Neural progenitor cell (in vitro differentiated cells): Measurements from ENCODE around the gene BCAS3. TPM values are rescaled to one million over a fixed set of nuclear protein-coding genes. Genes with fewer than 3 reads are reported as not detected.

Experiments
- DNase-seq: peaks from one replicate; pipeline ENCODE4 v3.0.0-alpha.2; 2016; ENCODE audit warnings: low spot score
- H2AFZ ChIP-seq: fragments of 200-600 bp; sonication (generic); replicated peaks from 2 replicates; pipeline ENCODE4 v1.6.1; 2016; ENCODE audit warnings: antibody characterized with exemption
- H3F3A ChIP-seq: fragments of 200-600 bp; sonication (generic); 2 replicates; pipeline ENCODE4 v1.6.1; 2016; ENCODE audit warnings: antibody characterized with exemption, low read depth
- H3K27ac ChIP-seq: fragments of 200-600 bp; sonication (generic); 2 replicates; pipeline ENCODE4 v1.5.1; 2016; ENCODE audit warnings: mild to moderate bottlenecking
- H3K27me3 ChIP-seq: fragments of 200-600 bp; sonication (generic); 2 replicates; pipeline ENCODE4 v1.6.1; 2016; ENCODE audit warnings: mild to moderate bottlenecking, moderate library complexity
- H3K36me3 ChIP-seq: fragments of 200-600 bp; sonication (generic); 2 replicates; pipeline ENCODE4 v1.5.1; 2016
- H3K4me1 ChIP-seq: fragments of 200-600 bp; sonication (generic); 2 replicates; pipeline ENCODE4 v1.6.1; 2016; ENCODE audit warnings: mixed run types
- H3K4me2 ChIP-seq: fragments of 200-600 bp; sonication (generic); 2 replicates; pipeline ENCODE4 v1.6.1; 2016
- H3K4me3 ChIP-seq: fragments of 200-600 bp; sonication (generic); 2 replicates; pipeline ENCODE4 v1.5.1; 2016
- H3K79me2 ChIP-seq: fragments of 200-600 bp; sonication (generic); 2 replicates; pipeline ENCODE4 v1.6.1; 2016; ENCODE audit warnings: low read depth
- H3K9ac ChIP-seq: fragments of 200-600 bp; sonication (generic); 2 replicates; pipeline ENCODE4 v1.6.1; 2016
- H3K9me3 ChIP-seq: fragments of 200-600 bp; sonication (generic); 2 replicates; pipeline ENCODE4 v1.5.1; 2016; ENCODE audit warnings: low read depth
- H4K20me1 ChIP-seq: fragments of 200-600 bp; sonication (generic); 2 replicates; pipeline ENCODE4 v1.6.1; 2016; ENCODE audit warnings: low read depth
- H3K27ac Mint-ChIP-seq: 3 replicates; pipeline ENCODE4 v1.8.0; 2021; ENCODE audit warnings: mixed read lengths
- H3K27me3 Mint-ChIP-seq: 2 replicates; pipeline ENCODE4 v1.8.0; 2022; ENCODE audit warnings: low read depth, mild to moderate bottlenecking, inconsistent platforms, moderate library complexity, mixed read lengths; ENCODE audit not compliant: insufficient read depth
- H3K36me3 Mint-ChIP-seq: 3 replicates; pipeline ENCODE4 v1.8.0; 2021; ENCODE audit warnings: mixed read lengths
- H3K4me1 Mint-ChIP-seq: 3 replicates; pipeline ENCODE4 v1.8.0; 2021; ENCODE audit warnings: mixed read lengths
- H3K4me3 Mint-ChIP-seq: 3 replicates; pipeline ENCODE4 v1.8.0; 2021; ENCODE audit warnings: mild to moderate bottlenecking, moderate library complexity, mixed read lengths
- H3K9me3 Mint-ChIP-seq: 3 replicates; pipeline ENCODE4 v1.8.0; 2020; ENCODE audit warnings: mixed read lengths
- EZH2 ChIP-seq: fragments of 200-600 bp; sonication (generic); IDR thresholded peaks from 2 replicates; pipeline ENCODE4 v1.6.1; 2017; ENCODE audit warnings: antibody characterized with exemption, mild to moderate bottlenecking, moderate library complexity
- EZH2phosphoT487 ChIP-seq: fragments of 200-600 bp; sonication (generic); IDR thresholded peaks from 2 replicates; pipeline ENCODE4 v1.6.1; 2017; ENCODE audit warnings: antibody characterized with exemption
- total RNA-seq: library from RNA; depleted of rRNA; stranded (reverse); fragments of >200 nt; gene quantifications from 2 replicates; pipeline ENCODE4 v1.2.3, GENCODE V29; 2015; ENCODE audit warnings: low replicate concordance
- TF ChIP-seq, protein P1 (sequence below): fragments of 200-600 bp; sonication (generic); IDR thresholded peaks from 2 replicates; pipeline ENCODE4 v1.5.1; 2017; ENCODE audit warnings: antibody characterized with exemption, mild to moderate bottlenecking

BCAS3 gene
- total RNA-seq, 1 donor from 2014 or later = 60.9 TPM

DNA sequence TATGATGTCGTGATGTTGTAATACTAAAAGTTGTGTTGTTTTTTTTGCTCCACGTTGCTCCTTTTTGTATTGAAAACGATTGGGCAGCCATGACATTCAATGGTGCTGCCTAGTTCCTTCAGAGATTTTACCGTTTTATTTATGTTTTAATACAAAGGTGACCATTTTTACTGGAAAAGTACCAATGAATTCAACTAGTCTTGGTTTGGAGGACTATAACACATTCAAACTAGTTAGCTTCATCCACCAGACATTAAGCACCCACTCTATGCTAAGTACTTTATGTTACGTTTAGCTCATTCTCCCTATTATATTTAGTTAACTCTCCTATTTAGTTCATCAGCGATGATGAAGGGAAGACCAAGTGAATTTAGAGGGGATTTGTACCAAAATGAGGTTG is 605.4 kb downstream of the BCAS3 start:
- no peaks in the 10 kb centered on the region for H3K27me3 ChIP-seq
- H3K9me3 Mint-ChIP-seq = peaks cover 3% of the 10 kb centered on the region
- peaks cover 7% of the 10 kb centered on the region for H3K4me1 Mint-ChIP-seq
- no peak for DNase-seq
- no peak overlapping the region for H2AFZ ChIP-seq
- H3K4me3 Mint-ChIP-seq = no peak overlapping the region
- no peaks in the 10 kb centered on the region for H4K20me1 ChIP-seq
- H3K4me1 ChIP-seq = peaks cover 10% of the 10 kb centered on the region
- no peaks in the 10 kb centered on the region for H3K9me3 ChIP-seq
- no peaks in the 10 kb centered on the region for H3K79me2 ChIP-seq
- no peak overlapping the region for H3K4me2 ChIP-seq
- H3K36me3 Mint-ChIP-seq = no peaks in the 10 kb centered on the region
- no peak overlapping the region for H3K27ac ChIP-seq
- H3K9ac ChIP-seq = no peak overlapping the region
- peaks cover 6% of the 10 kb centered on the region for H3F3A ChIP-seq
- no peak overlapping the region for H3K27ac Mint-ChIP-seq
- no peak overlapping the region for H3K4me3 ChIP-seq
- TF ChIP-seq EZH2 (no peak), EZH2phosphoT487 (no peak)
- H3K27me3 Mint-ChIP-seq = no peaks in the 10 kb centered on the region
- H3K36me3 ChIP-seq = no peaks in the 10 kb centered on the region

DNA sequence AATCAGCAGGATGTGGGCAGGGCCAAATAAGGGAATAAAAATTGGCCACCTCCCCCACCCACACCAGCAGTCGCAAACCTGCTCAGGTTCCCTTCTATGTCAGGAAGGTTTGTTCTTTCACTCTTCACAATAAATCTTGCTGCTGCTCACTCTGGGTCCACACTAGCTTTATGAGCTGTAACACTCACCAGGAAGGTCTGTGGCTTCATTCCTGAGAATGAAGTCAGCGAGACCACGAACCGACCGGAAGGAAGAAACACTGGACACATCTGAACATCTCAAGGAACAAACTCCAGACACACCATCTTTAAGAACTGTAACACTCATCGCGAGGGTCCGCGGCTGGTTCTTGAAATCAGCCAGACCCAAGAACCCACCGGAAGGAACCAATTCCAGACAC is 606.5 kb downstream of the BCAS3 start:
- DNase-seq = no peak
- Mint-ChIP-seq H3K4me1 (peaks cover 9% of the 10 kb centered on the region), H3K9me3 (peaks cover 3% of the 10 kb centered on the region), H3K36me3 (no peaks in the 10 kb centered on the region), H3K4me3 (no peak overlapping the region), H3K27ac (no peak overlapping the region), H3K27me3 (no peaks in the 10 kb centered on the region)
- no peak overlapping the region for H3K4me3 ChIP-seq
- H3K36me3 ChIP-seq = no peaks in the 10 kb centered on the region
- no peak for TF ChIP-seq EZH2phosphoT487
- no peak overlapping the region for H2AFZ ChIP-seq
- H3K27me3 ChIP-seq = no peaks in the 10 kb centered on the region
- H3K9me3 ChIP-seq = no peaks in the 10 kb centered on the region
- no peaks in the 10 kb centered on the region for H3K79me2 ChIP-seq
- H3K4me2 ChIP-seq = no peak overlapping the region
- peaks cover 6% of the 10 kb centered on the region for H3F3A ChIP-seq
- no peaks in the 10 kb centered on the region for H4K20me1 ChIP-seq
- H3K27ac ChIP-seq = no peak overlapping the region
- H3K4me1 ChIP-seq = peaks cover 12% of the 10 kb centered on the region
- no peak overlapping the region for H3K9ac ChIP-seq

DNA sequence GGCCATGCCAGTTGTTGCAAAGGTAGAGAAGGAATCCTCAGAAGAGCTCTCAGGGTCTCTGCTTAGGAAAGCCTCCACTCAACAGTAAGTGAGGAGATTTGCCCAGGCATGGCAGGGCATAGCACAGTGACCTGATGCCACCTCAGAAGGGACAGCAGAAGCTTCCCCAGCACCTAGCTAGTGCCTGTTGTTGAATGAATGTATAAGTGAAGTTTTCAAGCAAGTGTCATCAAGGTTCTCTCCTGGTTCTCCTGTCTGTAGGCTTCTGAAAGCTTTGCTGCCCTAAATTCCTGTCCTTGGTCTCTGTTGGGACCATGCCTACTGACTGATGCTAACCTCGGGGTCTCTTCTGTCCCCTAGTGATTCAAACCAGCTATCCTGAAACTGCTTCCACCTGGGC is 607.1 kb downstream of the BCAS3 start:
- peak overlapping the region; percentile 55 for H3K27ac Mint-ChIP-seq
- no peak overlapping the region for H3K9ac ChIP-seq

DNA sequence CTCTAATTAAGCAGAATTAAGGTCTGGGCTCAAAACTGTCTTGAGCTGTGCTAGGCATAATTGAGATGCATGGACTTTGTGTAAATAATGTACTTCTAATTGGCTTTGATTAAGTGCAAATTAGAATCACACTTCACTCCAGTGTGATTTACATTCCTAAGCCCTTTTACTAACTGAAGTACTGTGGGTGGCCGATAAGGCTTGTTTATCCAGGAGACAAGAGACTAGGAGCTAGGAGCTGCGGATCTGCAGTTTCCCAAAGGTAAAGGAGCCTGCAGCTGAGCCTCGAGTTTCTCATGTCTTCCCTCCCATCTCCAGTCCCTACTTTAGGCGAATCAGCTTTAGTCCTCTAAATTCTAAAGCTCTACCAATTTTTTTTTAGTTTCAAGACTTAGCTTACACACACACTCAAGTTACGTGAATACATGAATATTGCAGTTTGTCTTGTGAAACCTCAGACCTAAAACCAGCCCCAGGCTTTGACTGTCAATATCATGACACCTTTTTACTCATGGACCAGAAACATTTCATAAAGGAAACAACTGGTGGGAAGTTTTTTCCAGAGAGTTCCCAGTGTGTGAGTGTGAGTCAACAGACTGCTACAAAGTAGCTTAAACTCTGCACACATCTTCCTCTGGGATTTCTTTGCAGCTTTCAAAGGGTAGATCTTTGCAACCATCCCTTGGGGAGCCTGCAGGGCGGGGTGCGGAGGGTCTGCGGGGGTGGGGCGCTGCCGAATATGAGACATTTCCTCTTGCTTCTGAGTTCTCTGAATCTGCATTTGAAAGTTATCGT is 608.1 kb downstream of the BCAS3 start:
- no peaks in the 10 kb centered on the region for H3K27me3 ChIP-seq
- Mint-ChIP-seq H3K36me3 (no peaks in the 10 kb centered on the region), H3K4me1 (peaks cover 17% of the 10 kb centered on the region), H3K27me3 (no peaks in the 10 kb centered on the region), H3K9me3 (peaks cover 3% of the 10 kb centered on the region), H3K27ac (no peak overlapping the region), H3K4me3 (no peak overlapping the region)
- H3K79me2 ChIP-seq = no peaks in the 10 kb centered on the region
- H3F3A ChIP-seq = peaks cover 6% of the 10 kb centered on the region
- H2AFZ ChIP-seq = no peak overlapping the region
- no peak overlapping the region for H3K27ac ChIP-seq
- no peaks in the 10 kb centered on the region for H3K36me3 ChIP-seq
- peaks cover 18% of the 10 kb centered on the region for H3K4me1 ChIP-seq
- H3K4me3 ChIP-seq = no peak overlapping the region
- peak; percentile 57 for DNase-seq
- H3K9ac ChIP-seq = no peak overlapping the region
- TF ChIP-seq EZH2phosphoT487 = no peak
- TF ChIP-seq, protein P1, sequence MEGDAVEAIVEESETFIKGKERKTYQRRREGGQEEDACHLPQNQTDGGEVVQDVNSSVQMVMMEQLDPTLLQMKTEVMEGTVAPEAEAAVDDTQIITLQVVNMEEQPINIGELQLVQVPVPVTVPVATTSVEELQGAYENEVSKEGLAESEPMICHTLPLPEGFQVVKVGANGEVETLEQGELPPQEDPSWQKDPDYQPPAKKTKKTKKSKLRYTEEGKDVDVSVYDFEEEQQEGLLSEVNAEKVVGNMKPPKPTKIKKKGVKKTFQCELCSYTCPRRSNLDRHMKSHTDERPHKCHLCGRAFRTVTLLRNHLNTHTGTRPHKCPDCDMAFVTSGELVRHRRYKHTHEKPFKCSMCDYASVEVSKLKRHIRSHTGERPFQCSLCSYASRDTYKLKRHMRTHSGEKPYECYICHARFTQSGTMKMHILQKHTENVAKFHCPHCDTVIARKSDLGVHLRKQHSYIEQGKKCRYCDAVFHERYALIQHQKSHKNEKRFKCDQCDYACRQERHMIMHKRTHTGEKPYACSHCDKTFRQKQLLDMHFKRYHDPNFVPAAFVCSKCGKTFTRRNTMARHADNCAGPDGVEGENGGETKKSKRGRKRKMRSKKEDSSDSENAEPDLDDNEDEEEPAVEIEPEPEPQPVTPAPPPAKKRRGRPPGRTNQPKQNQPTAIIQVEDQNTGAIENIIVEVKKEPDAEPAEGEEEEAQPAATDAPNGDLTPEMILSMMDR = no peak
- TF ChIP-seq EZH2 = no peak
- H4K20me1 ChIP-seq = no peaks in the 10 kb centered on the region
- peak overlapping the region; percentile 26 for H3K4me2 ChIP-seq
- H3K9me3 ChIP-seq = no peaks in the 10 kb centered on the region

More for the DNA sequence above, 607.1 kb downstream of the BCAS3 start:
- Histone ChIP-seq H3F3A (peaks cover 6% of the 10 kb centered on the region), H3K27ac (no peak overlapping the region), H2AFZ (no peak overlapping the region), H4K20me1 (no peaks in the 10 kb centered on the region), H3K4me3 (no peak overlapping the region), H3K4me1 (peaks cover 18% of the 10 kb centered on the region), H3K79me2 (no peaks in the 10 kb centered on the region), H3K4me2 (no peak overlapping the region), H3K9me3 (no peaks in the 10 kb centered on the region), H3K36me3 (no peaks in the 10 kb centered on the region), H3K27me3 (no peaks in the 10 kb centered on the region)
- peaks cover 3% of the 10 kb centered on the region for H3K9me3 Mint-ChIP-seq
- no peaks in the 10 kb centered on the region for H3K27me3 Mint-ChIP-seq
- no peak overlapping the region for H3K4me3 Mint-ChIP-seq
- no peak for TF ChIP-seq EZH2
- TF ChIP-seq, protein P1 = no peak
- no peak for TF ChIP-seq EZH2phosphoT487
- no peaks in the 10 kb centered on the region for H3K36me3 Mint-ChIP-seq
- H3K4me1 Mint-ChIP-seq = peaks cover 15% of the 10 kb centered on the region
- DNase-seq = no peak
